Ectodermal cell (in vitro differentiated cells): ENCODE results near the gene TRNP1.

Experiments used
- H3K27ac ChIP-seq: 2 replicates; pipeline ENCODE4 v1.7.0; 2013; ENCODE audit warnings: mild to moderate bottlenecking, low read depth, low read length; ENCODE audit not compliant: insufficient read depth, poor library complexity, severe bottlenecking
- H3K27me3 ChIP-seq: 2 replicates; pipeline ENCODE4 v1.7.0; 2013; ENCODE audit warnings: mild to moderate bottlenecking, low read length; ENCODE audit not compliant: insufficient read depth, control insufficient read depth, poor library complexity, severe bottlenecking
- H3K36me3 ChIP-seq: one replicate; pipeline ENCODE4 v1.7.0; 2013; ENCODE audit warnings: low read length; ENCODE audit not compliant: control insufficient read depth, insufficient read depth
- H3K4me1 ChIP-seq: one replicate; pipeline ENCODE4 v1.7.0; 2013; ENCODE audit warnings: low read length; ENCODE audit not compliant: control insufficient read depth, insufficient read depth
- H3K4me3 ChIP-seq: 2 replicates; pipeline ENCODE4 v1.7.0; 2013; ENCODE audit warnings: low read depth, low read length, control low read depth; ENCODE audit not compliant: insufficient read depth
- H3K9me3 ChIP-seq: 2 replicates; pipeline ENCODE4 v1.7.0; 2013; ENCODE audit warnings: mild to moderate bottlenecking, low read length, moderate library complexity; ENCODE audit not compliant: control insufficient read depth
- WGBS, 2 experiments: methylation state at CpG; one replicate each; pipeline ENCODE4 v1.1.7; 2013; ENCODE audit warnings: missing lambda C conversion rate in 2 of 2; 5-methylcytosine and 5-hydroxymethylcytosine counted together

The TRNP1 gene

DNA sequence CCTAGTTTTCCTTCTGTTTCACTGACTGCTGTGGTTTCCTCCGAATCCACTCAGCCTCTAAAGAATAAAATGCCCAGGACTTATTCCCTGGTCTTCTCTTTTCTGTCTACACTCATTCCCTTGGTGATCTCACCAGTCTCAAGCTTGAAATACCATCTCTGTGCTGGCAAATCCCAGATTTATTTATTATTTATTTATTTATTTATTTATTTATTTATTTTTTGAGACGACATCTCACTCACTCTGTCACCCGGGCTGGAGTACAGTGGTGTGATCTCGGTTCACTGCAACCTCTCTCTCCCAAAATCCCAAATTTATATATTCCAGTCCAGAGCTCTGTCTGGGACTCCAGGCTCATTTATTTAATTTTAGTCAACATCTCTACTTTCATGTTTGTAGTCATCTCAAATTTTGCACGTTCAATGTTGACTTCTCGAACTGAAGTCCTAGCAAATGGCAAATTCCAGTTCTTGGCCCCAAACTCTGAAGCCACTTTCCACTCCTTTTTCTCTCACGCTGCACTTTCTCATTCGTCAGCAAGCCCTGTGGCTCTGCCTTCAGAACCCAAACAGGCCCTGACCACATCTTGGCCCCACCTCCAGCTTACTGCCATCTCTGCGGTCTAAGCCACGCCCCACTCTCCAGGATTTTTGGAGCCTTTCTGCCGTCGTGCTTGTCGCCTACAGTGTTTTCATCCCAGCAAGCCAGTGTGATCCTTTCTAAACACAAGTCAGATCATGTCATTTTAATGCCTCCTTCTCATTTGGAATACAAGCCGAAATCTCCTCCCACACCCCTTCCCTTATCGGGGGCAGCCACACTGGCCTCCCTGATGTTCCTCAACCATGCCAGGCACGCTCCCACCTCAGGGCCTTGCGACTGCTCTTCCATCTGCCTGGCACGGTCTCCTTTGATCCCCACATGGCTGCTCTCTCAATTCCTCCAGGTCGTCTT lies 33.4 kb downstream of the TRNP1 start:
- no peaks in the 10 kb centered on the region for H3K9me3 ChIP-seq
- H3K4me3 ChIP-seq = no peak overlapping the region
- 38 to 39% methylated on average over 19 of the region's 19 CpGs for WGBS, 2 experiments
- H3K27ac ChIP-seq = no peak overlapping the region
- no peaks in the 10 kb centered on the region for H3K36me3 ChIP-seq
- H3K4me1 ChIP-seq = peaks cover 17% of the 10 kb centered on the region
- no peaks in the 10 kb centered on the region for H3K27me3 ChIP-seq

DNA sequence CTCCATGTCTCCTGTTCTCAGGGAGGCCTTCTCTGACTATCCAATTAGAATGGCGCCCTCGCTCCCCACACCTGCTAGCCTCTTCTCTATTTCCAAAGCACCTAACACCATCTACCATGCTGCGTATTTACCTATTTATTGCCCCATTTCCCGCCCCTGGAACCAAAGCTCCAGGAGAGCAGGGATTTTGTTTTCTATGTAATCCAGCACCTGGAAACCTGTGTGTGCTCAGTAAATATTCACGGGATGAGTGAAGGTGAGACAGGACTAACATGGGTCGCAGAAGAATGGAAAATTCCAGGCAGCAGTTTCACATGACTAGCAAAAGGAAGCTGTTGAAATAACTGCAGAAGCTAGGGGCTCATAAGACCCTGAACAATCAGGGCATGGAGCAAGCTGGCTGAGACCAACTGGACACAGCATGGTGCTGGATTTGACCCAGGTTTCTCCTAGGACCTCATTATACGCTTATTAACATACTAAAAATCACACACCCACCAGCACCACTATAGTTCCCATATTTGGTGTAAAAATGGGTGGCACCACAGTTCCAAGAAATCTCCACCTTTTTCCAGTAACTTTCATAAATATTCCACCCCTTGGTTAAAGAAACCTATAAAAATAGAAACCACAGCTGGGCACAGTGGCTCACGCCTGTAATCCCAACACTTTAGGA lies 34.2 kb downstream of the TRNP1 start:
- WGBS, 2 experiments = 80 to 81% methylated on average over 8 of the region's 8 CpGs
- no peak overlapping the region for H3K4me3 ChIP-seq
- H3K4me1 ChIP-seq = peaks cover 17% of the 10 kb centered on the region
- H3K36me3 ChIP-seq = no peaks in the 10 kb centered on the region
- H3K9me3 ChIP-seq = no peaks in the 10 kb centered on the region
- H3K27ac ChIP-seq = no peak overlapping the region
- no peaks in the 10 kb centered on the region for H3K27me3 ChIP-seq

GRCh38 chr1:27029517-27029916 lies 36.0 kb downstream of the TRNP1 start:
- Histone ChIP-seq H3K4me3 (no peak overlapping the region), H3K27me3 (no peaks in the 10 kb centered on the region), H3K27ac (no peak overlapping the region), H3K9me3 (no peaks in the 10 kb centered on the region), H3K4me1 (peaks cover 22% of the 10 kb centered on the region), H3K36me3 (no peaks in the 10 kb centered on the region)
- 80 to 81% methylated on average over 8 of the region's 9 CpGs for WGBS, 2 experiments

- Histone ChIP-seq H3K27me3 (no peaks in the 10 kb centered on the region), H3K36me3 (no peaks in the 10 kb centered on the region), H3K4me1 (peaks cover 22% of the 10 kb centered on the region), H3K4me3 (peak overlapping the region; percentile 11), H3K27ac (no peak overlapping the region), H3K9me3 (no peaks in the 10 kb centered on the region)
- 37 to 47% methylated on average over 41 to 42 of the region's 43 CpGs for WGBS, 2 experiments
Measured at GRCh38 chr1:27031235-27032118, 38.0 kb downstream of the TRNP1 start.

- Histone ChIP-seq H3K4me1 (peaks cover 19% of the 10 kb centered on the region), H3K4me3 (no peak overlapping the region)
- 88 to 90% methylated on average over 2 of the region's 2 CpGs for WGBS, 2 experiments
Measured at GRCh38 chr1:27032119-27032461, 38.6 kb downstream of the TRNP1 start.

DNA sequence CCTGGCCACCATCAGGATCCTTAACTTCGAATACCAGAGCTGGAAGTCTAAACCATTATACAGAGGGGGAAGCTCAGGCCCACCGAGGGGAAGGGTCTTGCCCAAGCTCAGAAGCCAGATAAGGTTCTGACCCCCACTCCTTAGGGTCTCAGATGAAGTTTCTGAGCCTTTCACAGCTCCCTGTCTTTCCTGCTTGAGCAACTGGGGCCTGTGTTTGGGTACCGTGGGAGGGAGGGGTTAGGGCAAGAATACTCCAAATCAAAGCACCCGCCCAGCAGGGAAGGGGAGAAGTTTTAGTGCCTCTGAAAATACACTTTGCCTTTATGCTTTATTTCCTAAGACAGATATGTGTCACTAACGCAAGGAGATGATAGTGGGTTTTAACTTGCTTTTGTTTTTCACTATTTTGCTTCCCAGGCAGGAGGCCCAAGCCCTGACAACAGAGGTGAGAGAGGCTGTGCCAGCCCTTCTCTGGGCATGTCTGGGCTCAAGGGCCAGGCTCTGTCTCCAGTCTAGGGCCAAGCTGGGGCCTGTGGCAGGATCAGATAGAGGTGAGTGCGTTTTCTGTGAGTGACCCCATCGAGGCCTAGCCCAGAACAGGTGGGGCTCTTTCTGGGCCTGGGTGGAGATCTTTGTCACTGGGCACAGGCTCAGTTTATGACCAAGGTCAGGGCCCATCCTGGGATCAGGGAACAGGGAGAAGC lies 39.7 kb downstream of the TRNP1 start:
- H3K9me3 ChIP-seq = no peaks in the 10 kb centered on the region
- H3K4me1 ChIP-seq = peaks cover 13% of the 10 kb centered on the region
- H3K27ac ChIP-seq = no peak overlapping the region
- H3K36me3 ChIP-seq = no peaks in the 10 kb centered on the region
- H3K27me3 ChIP-seq = no peaks in the 10 kb centered on the region
- WGBS, 2 experiments = 81 to 84% methylated on average over 7 of the region's 7 CpGs
- H3K4me3 ChIP-seq = no peak overlapping the region

More at GRCh38 chr1:27032119-27032461, 38.6 kb downstream of the TRNP1 start:
- no peaks in the 10 kb centered on the region for H3K36me3 ChIP-seq
- H3K27me3 ChIP-seq = no peaks in the 10 kb centered on the region
- no peaks in the 10 kb centered on the region for H3K9me3 ChIP-seq
- no peak overlapping the region for H3K27ac ChIP-seq

- Histone ChIP-seq H3K4me3 (no peak overlapping the region), H3K36me3 (no peaks in the 10 kb centered on the region), H3K27ac (no peak overlapping the region), H3K9me3 (no peaks in the 10 kb centered on the region), H3K27me3 (no peaks in the 10 kb centered on the region), H3K4me1 (peaks cover 13% of the 10 kb centered on the region)
- 94 to 95% methylated on average over 4 of the region's 4 CpGs for WGBS, 2 experiments
Measured at GRCh38 chr1:27035344-27035743, 41.9 kb downstream of the TRNP1 start.

- no peaks in the 10 kb centered on the region for H3K27me3 ChIP-seq
- WGBS, 2 experiments = 85 to 91% methylated on average over 1 of the region's 1 CpG
- H3K9me3 ChIP-seq = no peaks in the 10 kb centered on the region
- no peak overlapping the region for H3K27ac ChIP-seq
- peaks cover 6% of the 10 kb centered on the region for H3K4me1 ChIP-seq
- no peaks in the 10 kb centered on the region for H3K36me3 ChIP-seq
- H3K4me3 ChIP-seq = no peak overlapping the region
Measured at GRCh38 chr1:27036718-27037117, 43.2 kb downstream of the TRNP1 start.

DNA sequence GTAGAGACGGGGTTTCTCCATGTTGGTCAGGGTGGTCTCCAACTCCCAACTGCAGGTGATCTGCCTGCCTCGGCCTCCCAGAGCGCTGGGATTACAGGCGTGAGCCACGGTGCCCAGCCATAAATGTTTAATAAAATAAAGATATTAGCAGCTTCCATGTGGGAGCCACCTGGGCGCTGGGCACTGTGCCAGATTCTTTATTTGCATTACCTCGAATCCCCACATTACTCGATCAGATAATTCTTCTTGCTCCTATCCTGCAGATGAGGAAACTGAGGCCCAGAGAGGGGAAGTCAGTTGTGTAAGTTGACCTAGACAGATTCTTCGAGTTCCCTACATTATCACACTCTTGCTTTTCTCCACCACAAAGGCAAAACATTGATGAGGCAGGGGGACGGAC lies 44.0 kb downstream of the TRNP1 start:
- H3K4me3 ChIP-seq = no peak overlapping the region
- no peaks in the 10 kb centered on the region for H3K36me3 ChIP-seq
- H3K9me3 ChIP-seq = no peaks in the 10 kb centered on the region
- H3K4me1 ChIP-seq = peaks cover 5% of the 10 kb centered on the region
- 94% methylated on average over 10 of the region's 10 CpGs for WGBS, 2 experiments
- H3K27me3 ChIP-seq = no peaks in the 10 kb centered on the region
- no peak overlapping the region for H3K27ac ChIP-seq
